Measurements from ENCODE around the gene LRRC9.
"Not testable (repeated sequence)": the region's sequence is repeated elsewhere in the genome, so short reads cannot be mapped to it uniquely, and the experiment has no call there.

LRRC9 gene

GRCh38 chr14:60008042-60008441 is 88.1 kb downstream of the LRRC9 start:
- Histone ChIP-seq H3K27me3 (ENCODE audit: insufficient read depth, poor library complexity, severe bottlenecking) (no peaks in the 10 kb centered on the region), H3K27ac (replicated peaks) (no peak overlapping the region), H3K4me3 (replicated peaks; ENCODE audit: insufficient read depth, low read length) (no peak overlapping the region)
- TF ChIP-seq SPI1 (IDR thresholded peaks at IDR 0.05; ENCODE audit: borderline replicate concordance, low read depth) (no peak), GABPA (IDR thresholded peaks at IDR 0.05; ENCODE audit: low read depth) (no peak), POLR2AphosphoS5 (IDR thresholded peaks at IDR 0.05; ENCODE audit: low read depth) (no peak), CTCF (IDR thresholded peaks at IDR 0.05; ENCODE audit: insufficient read depth, low read length) (no peak), REST (IDR thresholded peaks at IDR 0.05; ENCODE audit: insufficient replicate concordance, low read depth) (no peak)
- no peak for DNase-seq (ENCODE audit: low read depth in 1 of 2, low spot score in 1 of 2)

GRCh38 chr14:60010263-60010662 is 90.3 kb downstream of the LRRC9 start:
- not testable (repeated sequence) for DNase-seq (ENCODE audit: low read depth in 1 of 2, low spot score in 1 of 2); H3K27ac ChIP-seq (replicated peaks); H3K4me3 ChIP-seq (replicated peaks; ENCODE audit: insufficient read depth, low read length); H3K27me3 ChIP-seq (ENCODE audit: insufficient read depth, poor library complexity, severe bottlenecking)

GRCh38 chr14:60014402-60014801 is 94.5 kb downstream of the LRRC9 start:
- H3K27me3 ChIP-seq (ENCODE audit: insufficient read depth, poor library complexity, severe bottlenecking), result no peaks in the 10 kb centered on the region
- DNase-seq (ENCODE audit: low read depth in 1 of 2, low spot score in 1 of 2), result no peak
- no peak overlapping the region for H3K27ac ChIP-seq (replicated peaks)
- TF ChIP-seq POLR2AphosphoS5 (IDR thresholded peaks at IDR 0.05; ENCODE audit: low read depth) (no peak), REST (IDR thresholded peaks at IDR 0.05; ENCODE audit: insufficient replicate concordance, low read depth) (no peak), SPI1 (IDR thresholded peaks at IDR 0.05; ENCODE audit: borderline replicate concordance, low read depth) (no peak), CTCF (IDR thresholded peaks at IDR 0.05; ENCODE audit: insufficient read depth, low read length) (no peak), GABPA (IDR thresholded peaks at IDR 0.05; ENCODE audit: low read depth) (no peak)
- H3K4me3 ChIP-seq (replicated peaks; ENCODE audit: insufficient read depth, low read length), result no peak overlapping the region

GRCh38 chr14:60021619-60022018 is 101.7 kb downstream of the LRRC9 start:
- no peak overlapping the region for H3K4me3 ChIP-seq (replicated peaks; ENCODE audit: insufficient read depth, low read length)
- DNase-seq (ENCODE audit: low read depth in 1 of 2, low spot score in 1 of 2), result no peak
- TF ChIP-seq SPI1 (IDR thresholded peaks at IDR 0.05; ENCODE audit: borderline replicate concordance, low read depth) (no peak), REST (IDR thresholded peaks at IDR 0.05; ENCODE audit: insufficient replicate concordance, low read depth) (no peak), GABPA (IDR thresholded peaks at IDR 0.05; ENCODE audit: low read depth) (no peak), CTCF (IDR thresholded peaks at IDR 0.05; ENCODE audit: insufficient read depth, low read length) (no peak), POLR2AphosphoS5 (IDR thresholded peaks at IDR 0.05; ENCODE audit: low read depth) (no peak)
- H3K27me3 ChIP-seq (ENCODE audit: insufficient read depth, poor library complexity, severe bottlenecking), result no peaks in the 10 kb centered on the region
- H3K27ac ChIP-seq (replicated peaks), result no peak overlapping the region
